OCI-LY7 (cell line): ENCODE data around the gene CDC42BPB. TPM values are rescaled to one million over a fixed set of nuclear protein-coding genes. Genes with fewer than 3 reads are reported as not detected.

Experiments
- BruUV-seq: library from RNA; stranded (reverse); fragments of 400-500 nt; replicated peaks from 2 replicates; lab custom pipeline; 2021; lab: Mats Ljungman, UMichigan
- CTCF ChIA-PET: fragments of 300-600 bp; sonication (Branson Sonifier 250); formaldehyde crosslinking; loops from one replicate; lab custom pipeline; 2022; ENCODE audit warnings: antibody characterized with exemption; ENCODE audit not compliant: unreplicated experiment; lab: Charles Lee
- POLR2A ChIA-PET: fragments of 300-600 bp; sonication (Branson Sonifier 250); formaldehyde crosslinking; loops from one replicate; lab custom pipeline; 2022; ENCODE audit warnings: antibody characterized with exemption; lab: Charles Lee
- DNase-seq: peaks from one replicate; pipeline ENCODE4 v3.0.0-alpha.2; 2015; ENCODE audit warnings: low spot score
- H2AFZ ChIP-seq: fragments of 200-600 bp; sonication (generic), shearing (Covaris generic); 2 replicates; pipeline ENCODE4 v1.6.1; 2014; ENCODE audit warnings: mild to moderate bottlenecking, antibody characterized with exemption, low read length, moderate library complexity
- H3K27ac ChIP-seq: fragments of 200-600 bp; sonication (generic); 2 replicates; pipeline ENCODE4 v1.5.1; 2014; ENCODE audit warnings: mixed run types, low read depth, mild to moderate bottlenecking, moderate library complexity, low read length, inconsistent platforms; ENCODE audit not compliant: poor library complexity, severe bottlenecking
- H3K36me3 ChIP-seq: fragments of 200-600 bp; sonication (generic); 2 replicates; pipeline ENCODE4 v1.6.1; 2014; ENCODE audit warnings: mild to moderate bottlenecking, antibody characterized with exemption, low read length, moderate library complexity, mixed read lengths; ENCODE audit not compliant: insufficient read depth
- H3K4me1 ChIP-seq: fragments of 200-600 bp; sonication (generic); 2 replicates; pipeline ENCODE4 v1.5.1; 2014; ENCODE audit warnings: mild to moderate bottlenecking, low read length; ENCODE audit not compliant: insufficient read depth, poor library complexity, severe bottlenecking
- H3K4me2 ChIP-seq: fragments of 200-600 bp; sonication (generic); 2 replicates; pipeline ENCODE4 v1.6.1; 2014; ENCODE audit warnings: mild to moderate bottlenecking, low read length
- H3K4me3 ChIP-seq: fragments of 200-600 bp; sonication (generic); 2 replicates; pipeline ENCODE4 v1.5.1; 2014; ENCODE audit warnings: mild to moderate bottlenecking, low read depth, low read length; ENCODE audit not compliant: poor library complexity, severe bottlenecking
- H3K79me2 ChIP-seq: fragments of 200-600 bp; sonication (generic); 2 replicates; pipeline ENCODE4 v1.6.1; 2016; ENCODE audit warnings: low read depth, mild to moderate bottlenecking, low read length, moderate library complexity, mixed read lengths; ENCODE audit not compliant: insufficient read depth
- H3K9me2 ChIP-seq: fragments of 200-600 bp; sonication (generic); 2 replicates; pipeline ENCODE4 v1.6.1; 2016; ENCODE audit warnings: mild to moderate bottlenecking, low read length, mixed read lengths; ENCODE audit not compliant: insufficient read depth
- H3K9me3 ChIP-seq: fragments of 200-600 bp; sonication (generic); 2 replicates; pipeline ENCODE4 v1.6.1; 2014; ENCODE audit warnings: mild to moderate bottlenecking, mixed run types, low read length, mixed read lengths
- H4K20me1 ChIP-seq: fragments of 200-600 bp; sonication (generic); 2 replicates; pipeline ENCODE4 v1.6.1; 2014; ENCODE audit warnings: mild to moderate bottlenecking, antibody characterized with exemption, low read length, moderate library complexity, mixed read lengths; ENCODE audit not compliant: insufficient read depth
- CTCF ChIP-seq: fragments of 200-600 bp; sonication (generic); conservative IDR thresholded peaks from 2 replicates; pipeline ENCODE4 v1.5.1; 2014; ENCODE audit warnings: mild to moderate bottlenecking, antibody characterized with exemption, low read length, moderate library complexity, mixed read lengths
- EZH2phosphoT487 ChIP-seq: fragments of 200-600 bp; sonication (generic); IDR thresholded peaks from 2 replicates; pipeline ENCODE4 v1.6.1; 2018; ENCODE audit warnings: low read depth, borderline replicate concordance, mild to moderate bottlenecking, mixed run types, antibody characterized with exemption, low read length, moderate library complexity, mixed read lengths
- intact Hi-C: fragments of 100-400 bp; cut with micrococcal nuclease; formaldehyde crosslinking; loops from one replicate; pipeline ENCODE4 v1.10.0; 2022; ENCODE audit not compliant: unreplicated experiment
- total RNA-seq, 2 experiments: library from RNA; depleted of rRNA in 1 of 2; stranded (reverse); fragments of >200 nt in 1 of 2; shearing (Covaris generic) in 1 of 2; gene quantifications; 2 replicates each; pipeline ENCODE4 v1.2.3, GENCODE V29; 2014 to 2022

Gene CDC42BPB
- total RNA-seq, 2 experiments from 2014 or later = 0.03 to 0.46 TPM

- no peak overlapping the region for H3K4me2 ChIP-seq
- POLR2A ChIA-PET = no interaction called here
- H3K4me3 ChIP-seq = no peak overlapping the region
- no TSS peak for BruUV-seq
- H3K9me2 ChIP-seq = no peaks in the 10 kb centered on the region
- no peaks in the 10 kb centered on the region for H3K4me1 ChIP-seq
- no peak overlapping the region for H2AFZ ChIP-seq
- H3K36me3 ChIP-seq = no peaks in the 10 kb centered on the region
- CTCF ChIA-PET = no interaction called here
- no peaks in the 10 kb centered on the region for H4K20me1 ChIP-seq
- no peak overlapping the region for H3K27ac ChIP-seq
- TF ChIP-seq CTCF (no peak), EZH2phosphoT487 (no peak)
- intact Hi-C loops = no loop called here
- H3K79me2 ChIP-seq = no peaks in the 10 kb centered on the region
- no peaks in the 10 kb centered on the region for H3K9me3 ChIP-seq
- no peak for DNase-seq
Observed at GRCh38 chr14:102907980-102908730, 149.2 kb downstream of the CDC42BPB start.

GRCh38 chr14:102907303-102907844, 150.0 kb downstream of the CDC42BPB start:
- no peak for DNase-seq
- no TSS peak for BruUV-seq
- POLR2A ChIA-PET = no interaction called here
- H3K4me1 ChIP-seq = peaks cover 5% of the 10 kb centered on the region
- intact Hi-C loops = no loop called here
- H3K9me2 ChIP-seq = no peaks in the 10 kb centered on the region
- no peaks in the 10 kb centered on the region for H3K36me3 ChIP-seq
- no peak overlapping the region for H3K4me2 ChIP-seq
- H3K79me2 ChIP-seq = no peaks in the 10 kb centered on the region
- H4K20me1 ChIP-seq = peaks cover 3% of the 10 kb centered on the region; the same call in 1 of the 2 replicates
- H2AFZ ChIP-seq = no peak overlapping the region
- CTCF ChIA-PET = no interaction called here
- TF ChIP-seq EZH2phosphoT487 = no peak
- TF ChIP-seq CTCF = no peak
- no peaks in the 10 kb centered on the region for H3K9me3 ChIP-seq
- no peak overlapping the region for H3K4me3 ChIP-seq
- H3K27ac ChIP-seq = no peak overlapping the region
